SK-N-SH (cell line): ENCODE results near the gene CATSPERZ. TPM values are rescaled to one million over a fixed set of nuclear protein-coding genes. Genes with fewer than 3 reads are reported as not detected.
A peak's percentile ranks its signal among the peaks of the same experiment; 100 is the strongest.

Source experiments
- CTCF ChIA-PET: fragments of 300-600, 350-600 bp; formaldehyde crosslinking; extraction: SDS; loops from one replicate; lab custom pipeline; 2021; lab: Yijun Ruan, JAX
- POLR2A ChIA-PET: fragments of 350-600 bp; sonication (Branson Sonifier 250); formaldehyde crosslinking; extraction: SDS; loops from one replicate; lab custom pipeline; 2020; ENCODE audit warnings: antibody characterized with exemption, inconsistent platforms; lab: Yijun Ruan, JAX
- DNase-seq: peaks from one replicate; pipeline ENCODE4 v3.0.0; 2012
- H2AFZ ChIP-seq: fragments of 200-600 bp; sonication (generic); 2 replicates; pipeline ENCODE4 v1.8.1; 2016; ENCODE audit warnings: antibody characterized with exemption, mild to moderate bottlenecking, low read depth
- H3F3A ChIP-seq: fragments of 200-600 bp; sonication (generic); replicated peaks from 2 replicates; pipeline ENCODE3; 2016; ENCODE audit warnings: antibody characterized with exemption, mild to moderate bottlenecking; ENCODE audit not compliant: insufficient read depth
- H3K27ac ChIP-seq, 2 experiments: fragments of 200-500 bp in 1 of 2; fragments of 200-600 bp in 1 of 2; sonication (Bioruptor generic) in 1 of 2; sonication (generic), shearing (Covaris generic) in 1 of 2; 2 replicates each; pipeline versions ENCODE4 v1.5.1 to v1.6.1; 2014 to 2016; ENCODE audit warnings: low read depth in 2 of 2, inconsistent platforms in 1 of 2, low read length in 1 of 2, mild to moderate bottlenecking in 1 of 2, mixed read lengths in 1 of 2
- H3K27me3 ChIP-seq: fragments of 200-600 bp; sonication (generic), shearing (Covaris generic); 2 replicates; pipeline ENCODE4 v1.6.1; 2016; ENCODE audit warnings: mixed run types; ENCODE audit not compliant: insufficient read depth
- H3K36me3 ChIP-seq, 2 experiments: fragments of 200-500 bp in 1 of 2; fragments of 200-600 bp in 1 of 2; sonication (Bioruptor generic) in 1 of 2; sonication (generic) in 1 of 2; replicated peaks in 1 of 2; 2 replicates each; pipeline versions ENCODE3 to v1.5.1; 2014 to 2016; ENCODE audit warnings: low read length in 1 of 2, mild to moderate bottlenecking in 1 of 2; ENCODE audit not compliant: insufficient read depth in 2 of 2, control insufficient read depth in 1 of 2
- H3K4me1 ChIP-seq, 2 experiments: fragments of 200-500 bp in 1 of 2; fragments of 200-600 bp in 1 of 2; sonication (Bioruptor generic) in 1 of 2; sonication (generic), shearing (Covaris generic) in 1 of 2; 2 replicates each; pipeline versions ENCODE4 v1.5.1 to v1.6.1; 2014 to 2016; ENCODE audit warnings: low read depth in 1 of 2, low read length in 1 of 2, mixed run types in 1 of 2; ENCODE audit not compliant: insufficient read depth in 2 of 2, control insufficient read depth in 1 of 2
- H3K4me2 ChIP-seq: fragments of 200-600 bp; sonication (generic), shearing (Covaris generic); 2 replicates; pipeline ENCODE4 v1.6.1; 2017; ENCODE audit warnings: mixed run types
- H3K4me3 ChIP-seq, 2 experiments: fragments of 200-500 bp in 1 of 2; fragments of 200-600 bp in 1 of 2; sonication (Bioruptor generic) in 1 of 2; sonication (generic), shearing (Covaris generic) in 1 of 2; 2 replicates each; pipeline versions ENCODE4 v1.5.1 to v1.8.1; 2014 to 2016; ENCODE audit warnings: low read depth in 2 of 2, inconsistent platforms in 1 of 2, low read length in 1 of 2, mild to moderate bottlenecking in 1 of 2, mixed read lengths in 1 of 2, moderate library complexity in 1 of 2
- H3K79me2 ChIP-seq: fragments of 200-600 bp; sonication (generic); 2 replicates; pipeline ENCODE4 v1.8.1; 2017; ENCODE audit warnings: mild to moderate bottlenecking; ENCODE audit not compliant: insufficient read depth
- H3K9ac ChIP-seq: fragments of 200-600 bp; sonication (generic); 2 replicates; pipeline ENCODE4 v1.6.1; 2017; ENCODE audit warnings: mixed run types
- H3K9me2 ChIP-seq: fragments of 200-600 bp; sonication (generic); 2 replicates; pipeline ENCODE4 v1.6.1; 2017; ENCODE audit warnings: mixed run types
- H3K9me3 ChIP-seq: fragments of 200-600 bp; sonication (generic); 2 replicates; pipeline ENCODE4 v1.6.1; 2017; ENCODE audit warnings: mixed run types, mild to moderate bottlenecking, moderate library complexity
- H4K20me1 ChIP-seq: fragments of 200-600 bp; sonication (generic); 2 replicates; pipeline ENCODE4 v1.6.1; 2017; ENCODE audit warnings: mild to moderate bottlenecking, mixed run types; ENCODE audit not compliant: insufficient read depth
- CHD2 ChIP-seq: fragments of 150-350 bp; IDR thresholded peaks from 2 replicates; pipeline ENCODE4 v1.6.1; 2018; ENCODE audit warnings: low read length; ENCODE audit not compliant: partially characterized antibody
- FOXM1 ChIP-seq: IDR thresholded peaks from 2 replicates; pipeline ENCODE4 v1.4.0; 2012; ENCODE audit warnings: low read depth, mild to moderate bottlenecking
- GATA2 ChIP-seq: sonication (generic); formaldehyde crosslinking; IDR thresholded peaks from 2 replicates; pipeline ENCODE4 v1.5.0; 2020; ENCODE audit warnings: mild to moderate bottlenecking, missing genetic modification reagents
- JUND ChIP-seq: IDR thresholded peaks from 2 replicates; pipeline ENCODE4 v1.4.0; 2012
- RFX5 ChIP-seq: IDR thresholded peaks from 2 replicates; pipeline ENCODE4 v1.6.1; 2012; ENCODE audit warnings: mild to moderate bottlenecking, improper control_type of control experiment, low read length
- RXRA ChIP-seq: IDR thresholded peaks from 2 replicates; pipeline ENCODE4 v1.4.0; 2012; ENCODE audit warnings: low read depth, mild to moderate bottlenecking, borderline replicate concordance
- SIN3A ChIP-seq: IDR thresholded peaks from 2 replicates; pipeline ENCODE4 v1.6.1; 2012; ENCODE audit warnings: low read depth, mild to moderate bottlenecking, low read length, moderate library complexity, borderline replicate concordance
- YY1 ChIP-seq: IDR thresholded peaks from 2 replicates; pipeline ENCODE4 v1.4.0; 2012; ENCODE audit warnings: low read depth, mild to moderate bottlenecking
- WGBS: methylation state at CpG from one replicate; pipeline ENCODE4 v1.1.6; 2017; ENCODE audit warnings: low lambda C conversion rate; 5-methylcytosine and 5-hydroxymethylcytosine counted together
- polyA plus RNA-seq, 3 experiments: library from polyadenylated mRNA; depleted of rRNA; stranded (reverse); fragments of >200 nt; gene quantifications; 2 replicates each; pipeline ENCODE4 v1.2.3, GENCODE V29; 2012
- TF ChIP-seq, protein P1 (sequence below): IDR thresholded peaks from 2 replicates; pipeline ENCODE4 v1.4.0; 2012; ENCODE audit warnings: low read depth
- TF ChIP-seq, protein P2 (sequence below): IDR thresholded peaks from 2 replicates; pipeline ENCODE4 v1.4.0; 2012; ENCODE audit warnings: low read depth, borderline replicate concordance
- TF ChIP-seq, protein P3 (sequence below): IDR thresholded peaks from 2 replicates; pipeline ENCODE4 v1.6.1; 2012; ENCODE audit warnings: mild to moderate bottlenecking, low read depth, low read length, moderate library complexity
- TF ChIP-seq, protein P4 (sequence below): IDR thresholded peaks from 2 replicates; pipeline ENCODE4; 2012

Gene CATSPERZ
- polyA plus RNA-seq, 1 of the 3 experiments (the other 2 are of a cell fraction), result 0.54 TPM

DNA sequence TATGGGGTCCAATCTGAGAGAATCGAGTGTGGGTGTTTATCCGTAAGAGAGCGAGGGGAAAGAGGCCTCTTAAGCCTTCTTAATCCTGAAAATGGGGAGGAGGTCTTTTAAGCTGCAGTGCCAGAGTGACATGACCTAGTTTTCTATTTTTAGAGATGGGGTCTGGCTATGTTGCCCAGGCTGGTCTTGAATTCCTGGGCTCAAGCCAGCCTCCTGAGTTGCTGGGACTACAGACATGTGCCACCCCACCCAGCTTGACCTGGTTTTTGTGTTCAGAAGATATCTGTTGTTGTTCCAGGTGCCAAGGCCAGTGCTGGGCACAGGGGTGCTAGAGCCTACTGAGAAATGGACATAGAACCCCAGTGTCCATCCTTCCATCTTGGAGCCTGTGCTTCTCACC lies 17.1 kb upstream of the CATSPERZ start:
- no peak overlapping the region for H2AFZ ChIP-seq
- DNase-seq, result no peak
- ChIA-PET POLR2A (interaction anchor here (0.9 to 3.2 kb wide), 2 partner anchors 12 to 21 kb away, joined by 3 to 33 read pairs; no protein-coding TSS in a partner anchor), CTCF (interaction anchor here (0.9 to 12.2 kb wide), 5 partner anchors 11 to 35 kb away, joined by 3 to 196 read pairs (median 17); partner anchors contain the start of genes CATSPERZ, ESRRA and PLCB3)
- no peaks in the 10 kb centered on the region for H4K20me1 ChIP-seq
- H3F3A ChIP-seq, result peaks cover 9% of the 10 kb centered on the region
- peaks cover 8 to 21% of the 10 kb centered on the region in 2 experiments; a peak in 2 of 4 replicates for H3K4me1 ChIP-seq
- H3K79me2 ChIP-seq, result peaks cover 28% of the 10 kb centered on the region
- H3K27me3 ChIP-seq, result no peaks in the 10 kb centered on the region
- H3K4me3 ChIP-seq, result no peak overlapping the region
- H3K9me3 ChIP-seq, result no peaks in the 10 kb centered on the region
- TF ChIP-seq SIN3A, result no peak
- TF ChIP-seq YY1, result no peak
- TF ChIP-seq, protein P1, sequence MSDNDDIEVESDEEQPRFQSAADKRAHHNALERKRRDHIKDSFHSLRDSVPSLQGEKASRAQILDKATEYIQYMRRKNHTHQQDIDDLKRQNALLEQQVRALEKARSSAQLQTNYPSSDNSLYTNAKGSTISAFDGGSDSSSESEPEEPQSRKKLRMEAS, result no peak
- TF ChIP-seq, protein P2, sequence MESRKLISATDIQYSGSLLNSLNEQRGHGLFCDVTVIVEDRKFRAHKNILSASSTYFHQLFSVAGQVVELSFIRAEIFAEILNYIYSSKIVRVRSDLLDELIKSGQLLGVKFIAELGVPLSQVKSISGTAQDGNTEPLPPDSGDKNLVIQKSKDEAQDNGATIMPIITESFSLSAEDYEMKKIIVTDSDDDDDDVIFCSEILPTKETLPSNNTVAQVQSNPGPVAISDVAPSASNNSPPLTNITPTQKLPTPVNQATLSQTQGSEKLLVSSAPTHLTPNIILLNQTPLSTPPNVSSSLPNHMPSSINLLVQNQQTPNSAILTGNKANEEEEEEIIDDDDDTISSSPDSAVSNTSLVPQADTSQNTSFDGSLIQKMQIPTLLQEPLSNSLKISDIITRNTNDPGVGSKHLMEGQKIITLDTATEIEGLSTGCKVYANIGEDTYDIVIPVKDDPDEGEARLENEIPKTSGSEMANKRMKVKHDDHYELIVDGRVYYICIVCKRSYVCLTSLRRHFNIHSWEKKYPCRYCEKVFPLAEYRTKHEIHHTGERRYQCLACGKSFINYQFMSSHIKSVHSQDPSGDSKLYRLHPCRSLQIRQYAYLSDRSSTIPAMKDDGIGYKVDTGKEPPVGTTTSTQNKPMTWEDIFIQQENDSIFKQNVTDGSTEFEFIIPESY, result no peak
- TF ChIP-seq, protein P3, sequence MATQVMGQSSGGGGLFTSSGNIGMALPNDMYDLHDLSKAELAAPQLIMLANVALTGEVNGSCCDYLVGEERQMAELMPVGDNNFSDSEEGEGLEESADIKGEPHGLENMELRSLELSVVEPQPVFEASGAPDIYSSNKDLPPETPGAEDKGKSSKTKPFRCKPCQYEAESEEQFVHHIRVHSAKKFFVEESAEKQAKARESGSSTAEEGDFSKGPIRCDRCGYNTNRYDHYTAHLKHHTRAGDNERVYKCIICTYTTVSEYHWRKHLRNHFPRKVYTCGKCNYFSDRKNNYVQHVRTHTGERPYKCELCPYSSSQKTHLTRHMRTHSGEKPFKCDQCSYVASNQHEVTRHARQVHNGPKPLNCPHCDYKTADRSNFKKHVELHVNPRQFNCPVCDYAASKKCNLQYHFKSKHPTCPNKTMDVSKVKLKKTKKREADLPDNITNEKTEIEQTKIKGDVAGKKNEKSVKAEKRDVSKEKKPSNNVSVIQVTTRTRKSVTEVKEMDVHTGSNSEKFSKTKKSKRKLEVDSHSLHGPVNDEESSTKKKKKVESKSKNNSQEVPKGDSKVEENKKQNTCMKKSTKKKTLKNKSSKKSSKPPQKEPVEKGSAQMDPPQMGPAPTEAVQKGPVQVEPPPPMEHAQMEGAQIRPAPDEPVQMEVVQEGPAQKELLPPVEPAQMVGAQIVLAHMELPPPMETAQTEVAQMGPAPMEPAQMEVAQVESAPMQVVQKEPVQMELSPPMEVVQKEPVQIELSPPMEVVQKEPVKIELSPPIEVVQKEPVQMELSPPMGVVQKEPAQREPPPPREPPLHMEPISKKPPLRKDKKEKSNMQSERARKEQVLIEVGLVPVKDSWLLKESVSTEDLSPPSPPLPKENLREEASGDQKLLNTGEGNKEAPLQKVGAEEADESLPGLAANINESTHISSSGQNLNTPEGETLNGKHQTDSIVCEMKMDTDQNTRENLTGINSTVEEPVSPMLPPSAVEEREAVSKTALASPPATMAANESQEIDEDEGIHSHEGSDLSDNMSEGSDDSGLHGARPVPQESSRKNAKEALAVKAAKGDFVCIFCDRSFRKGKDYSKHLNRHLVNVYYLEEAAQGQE, result no peak
- no peak for TF ChIP-seq FOXM1
- no peak for TF ChIP-seq GATA2
- TF ChIP-seq, protein P4, sequence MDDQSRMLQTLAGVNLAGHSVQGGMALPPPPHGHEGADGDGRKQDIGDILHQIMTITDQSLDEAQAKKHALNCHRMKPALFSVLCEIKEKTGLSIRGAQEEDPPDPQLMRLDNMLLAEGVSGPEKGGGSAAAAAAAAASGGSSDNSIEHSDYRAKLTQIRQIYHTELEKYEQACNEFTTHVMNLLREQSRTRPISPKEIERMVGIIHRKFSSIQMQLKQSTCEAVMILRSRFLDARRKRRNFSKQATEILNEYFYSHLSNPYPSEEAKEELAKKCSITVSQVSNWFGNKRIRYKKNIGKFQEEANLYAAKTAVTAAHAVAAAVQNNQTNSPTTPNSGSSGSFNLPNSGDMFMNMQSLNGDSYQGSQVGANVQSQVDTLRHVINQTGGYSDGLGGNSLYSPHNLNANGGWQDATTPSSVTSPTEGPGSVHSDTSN, result no peak
- TF ChIP-seq JUND, result no peak
- no peak for TF ChIP-seq CHD2
- TF ChIP-seq RFX5, result no peak
- TF ChIP-seq RXRA, result no peak
- peak overlapping the region; percentile 100 for H3K4me2 ChIP-seq
- 96% methylated on average over 3 of the region's 3 CpGs for WGBS
- H3K9ac ChIP-seq, result peak overlapping the region; percentile 89; the same call in 1 of the 2 replicates
- no peaks in the 10 kb centered on the region for H3K9me2 ChIP-seq
- H3K27ac ChIP-seq, result no peak overlapping the region
- H3K36me3 ChIP-seq, result peaks cover 4 to 6% of the 10 kb centered on the region in 2 experiments
